HFF-Myc (cell line): ENCODE measurements around the gene ZSCAN23.
"Not testable (repeated sequence)": the region's sequence is repeated elsewhere in the genome, so short reads cannot be mapped to it uniquely, and the experiment has no call there.

Experiments used
- DNase-seq: peaks from one replicate; pipeline ENCODE4 v3.0.0-alpha.2; 2011; ENCODE audit warnings: low read depth; ENCODE audit errors: extremely low read depth
- H3K4me3 ChIP-seq: replicated peaks from 2 replicates; pipeline ENCODE4 v1.5.1; 2011; ENCODE audit warnings: low read depth, mild to moderate bottlenecking, control low read depth, low read length
- CTCF ChIP-seq: IDR thresholded peaks from 2 replicates; pipeline ENCODE4 v1.5.1; 2012; ENCODE audit warnings: mild to moderate bottlenecking, low read depth, low read length, control low read depth; ENCODE audit errors: missing control alignments

Gene ZSCAN23

GRCh38 chr6:28462401-28462800 lies 19.1 kb upstream of the ZSCAN23 start:
- H3K4me3 ChIP-seq, result no peak overlapping the region
- TF ChIP-seq CTCF, result no peak
- DNase-seq, result no peak

- no peak for TF ChIP-seq CTCF
- DNase-seq, result no peak
- H3K4me3 ChIP-seq, result no peak overlapping the region
These were observed 15.3 kb upstream of the ZSCAN23 start for GRCh38 chr6:28458568-28458967.

GRCh38 chr6:28449056-28449455 lies 5.8 kb upstream of the ZSCAN23 start:
- TF ChIP-seq CTCF, result no peak
- no peak for DNase-seq
- no peak overlapping the region for H3K4me3 ChIP-seq

GRCh38 chr6:28447512-28447906 lies 4.2 kb upstream of the ZSCAN23 start:
- not testable (repeated sequence) for DNase-seq

GRCh38 chr6:28446818-28447511 lies 3.7 kb upstream of the ZSCAN23 start:
- no peak for TF ChIP-seq CTCF
- H3K4me3 ChIP-seq, result peak overlapping the region; percentile 51
- DNase-seq, result no peak

More at GRCh38 chr6:28447512-28447906, 4.2 kb upstream of the ZSCAN23 start:
- H3K4me3 ChIP-seq, result peak overlapping the region; percentile 51

- not testable (repeated sequence) for DNase-seq, H3K4me3 ChIP-seq
These were observed 1.5 kb upstream of the ZSCAN23 start for GRCh38 chr6:28444759-28445158.

- H3K4me3 ChIP-seq, result peak overlapping the region; percentile 63
- no peak for DNase-seq
- no peak for TF ChIP-seq CTCF
These were observed 705 bp downstream of the ZSCAN23 start for GRCh38 chr6:28442586-28442985.

GRCh38 chr6:28436404-28436803 lies 6.9 kb downstream of the ZSCAN23 start:
- no peak overlapping the region for H3K4me3 ChIP-seq
- TF ChIP-seq CTCF, result no peak
- no peak for DNase-seq
